Islet precursor cell (in vitro differentiated cells): ENCODE data around the gene DCUN1D3.
"Not testable (repeated sequence)": the region's sequence is repeated elsewhere in the genome, so short reads cannot be mapped to it uniquely, and the experiment has no call there.

Experiments
- DNase-seq: peaks from one replicate; pipeline ENCODE4 v3.0.0-alpha.2; 2018

The DCUN1D3 gene

GRCh38 chr16:20860995-20861394 is 39.2 kb downstream of the DCUN1D3 start:
- DNase-seq = not testable (repeated sequence)

- no peak for DNase-seq
These were observed 39.8 kb downstream of the DCUN1D3 start for GRCh38 chr16:20860361-20860760.

- DNase-seq = peak; percentile 59
These were observed 40.5 kb downstream of the DCUN1D3 start for GRCh38 chr16:20859699-20860098.

- DNase-seq = no peak
These were observed 40.9 kb downstream of the DCUN1D3 start for GRCh38 chr16:20859229-20859628.

GRCh38 chr16:20857281-20857680 is 42.9 kb downstream of the DCUN1D3 start:
- DNase-seq = no peak

- DNase-seq = no peak
These were observed 45.2 kb downstream of the DCUN1D3 start for GRCh38 chr16:20854963-20855362.

- no peak for DNase-seq
These were observed 46.1 kb downstream of the DCUN1D3 start for GRCh38 chr16:20853981-20854620.

- DNase-seq = no peak
These were observed 47.0 kb downstream of the DCUN1D3 start for GRCh38 chr16:20853143-20853542.

- peak; percentile 77 for DNase-seq
These were observed 48.6 kb downstream of the DCUN1D3 start for GRCh38 chr16:20851601-20852000.

- no peak for DNase-seq
These were observed 49.2 kb downstream of the DCUN1D3 start for GRCh38 chr16:20850981-20851380.

- peak; percentile 74 for DNase-seq
These were observed 50.4 kb downstream of the DCUN1D3 start for GRCh38 chr16:20849589-20850390.

GRCh38 chr16:20847550-20847949 is 52.6 kb downstream of the DCUN1D3 start:
- no peak for DNase-seq

GRCh38 chr16:20846551-20846950 is 53.6 kb downstream of the DCUN1D3 start:
- no peak for DNase-seq

- no peak for DNase-seq
These were observed 54.1 kb downstream of the DCUN1D3 start for GRCh38 chr16:20846030-20846429.

GRCh38 chr16:20844588-20844987 is 55.6 kb downstream of the DCUN1D3 start:
- no peak for DNase-seq

GRCh38 chr16:20844054-20844453 is 56.1 kb downstream of the DCUN1D3 start:
- no peak for DNase-seq

- DNase-seq = no peak
These were observed 60.7 kb downstream of the DCUN1D3 start for GRCh38 chr16:20839504-20839903.

- DNase-seq = no peak
These were observed 61.9 kb downstream of the DCUN1D3 start for GRCh38 chr16:20838240-20838639.

GRCh38 chr16:20833086-20833485 is 67.1 kb downstream of the DCUN1D3 start:
- DNase-seq = no peak

GRCh38 chr16:20830372-20830771 is 69.8 kb downstream of the DCUN1D3 start:
- no peak for DNase-seq

GRCh38 chr16:20829536-20829935 is 70.6 kb downstream of the DCUN1D3 start:
- DNase-seq = no peak

- no peak for DNase-seq
These were observed 74.1 kb downstream of the DCUN1D3 start for GRCh38 chr16:20826039-20826566.

GRCh38 chr16:20822521-20823325 is 77.4 kb downstream of the DCUN1D3 start:
- DNase-seq = no peak
